ENCODE data around the gene HSPBAP1. TPM values are rescaled to one million over a fixed set of nuclear protein-coding genes. Genes with fewer than 3 reads are reported as not detected.

The HSPBAP1 gene
- total and polyA plus RNA-seq, 9 of the 15 experiments (the other 6 are each of a cell fraction or from before 2014, with no cell fraction given): 2.1 to 4.5 (median 3.4) TPM

GRCh38 chr3:122793568-122794416 lies at the start of gene HSPBAP1 (continued):
- TF ChIP-seq GTF3C2 (IDR thresholded peaks at IDR 0.05; ENCODE audit: borderline replicate concordance, extremely low read depth, insufficient read length) (no peak), CBFA2T3 (IDR thresholded peaks at IDR 0.05) (peak; percentile 9; the same call in 1 of the 2 replicates), ELF1 (tag; IDR thresholded peaks at IDR 0.05) (peak; percentile 34; the same call in 1 of the 2 replicates), ZNF280A (IDR thresholded peaks at IDR 0.05; ENCODE audit: low read depth, partially characterized antibody) (no peak), CTCF (IDR thresholded peaks at IDR 0.05 in 2 of 3, conservative IDR thresholded peaks at IDR 0.05 in 1 of 3; ENCODE audit: insufficient read depth in 2 of 3, low read depth in 1 of 3, low read length in 3 of 3) (no peak), ZEB2 (IDR thresholded peaks at IDR 0.05) (no peak), NKRF (IDR thresholded peaks at IDR 0.05; ENCODE audit: borderline replicate concordance) (peak; percentile 90), CREM (IDR thresholded peaks at IDR 0.05; ENCODE audit: low read depth) (peak; percentile 37; the same call in 1 of the 2 replicates), ETS1 (conservative IDR thresholded peaks at IDR 0.05; ENCODE audit: control insufficient read depth, low read depth, low read length) (0 out of 2 replicates have a peak, but pooled peaks have one; percentile 52), NCOA6 (IDR thresholded peaks at IDR 0.05) (no peak), AFF1 (IDR thresholded peaks at IDR 0.05; ENCODE audit: low read depth in 1 of 2, partially characterized antibody in 2 of 2) (peak in 1 of 2 experiments; percentile 45)
